HepG2 (cell line): ENCODE data around the gene IER5L. TPM values are rescaled to one million over a fixed set of nuclear protein-coding genes. Genes with fewer than 3 reads are reported as not detected.

Source experiments
- AGO2 ChIP-seq: fragments of 200-400 bp; formaldehyde crosslinking; optimal IDR thresholded peaks from 2 replicates; pipeline ENCODE3; 2017; ENCODE audit warnings: mild to moderate bottlenecking, low read depth, low read length, moderate library complexity
- EZH2 ChIP-seq: conservative IDR thresholded peaks from 2 replicates; pipeline ENCODE4 v1.6.1; 2012; ENCODE audit warnings: mild to moderate bottlenecking, low read depth, low read length, moderate library complexity
- SMYD3 ChIP-seq: sonication (generic); formaldehyde crosslinking; IDR thresholded peaks from 2 replicates; pipeline ENCODE4 v1.8.1; 2023; ENCODE audit warnings: mild to moderate bottlenecking, missing genetic modification reagents
- STAG1 ChIP-seq: sonication (generic); formaldehyde crosslinking; IDR thresholded peaks from 2 replicates; pipeline ENCODE4 v1.4.0; 2020; ENCODE audit warnings: missing genetic modification reagents
- TEAD3 ChIP-seq: optimal IDR thresholded peaks from 2 replicates; pipeline ENCODE3; 2016; ENCODE audit warnings: borderline replicate concordance
- ZBTB7B ChIP-seq: sonication (generic); formaldehyde crosslinking; IDR thresholded peaks from 2 replicates; pipeline ENCODE4 v1.4.0; 2020; ENCODE audit warnings: missing genetic modification reagents
- ZNF335 ChIP-seq: sonication (generic); formaldehyde crosslinking; IDR thresholded peaks from 2 replicates; pipeline ENCODE4 v1.4.0; 2020; ENCODE audit warnings: missing genetic modification reagents
- ZNF570 ChIP-seq: sonication (generic); formaldehyde crosslinking; IDR thresholded peaks from 2 replicates; pipeline ENCODE4 v1.4.0; 2020; ENCODE audit warnings: mild to moderate bottlenecking, missing genetic modification reagents, borderline replicate concordance
- ZNF644 ChIP-seq: IDR thresholded peaks from 2 replicates; pipeline ENCODE4 v1.6.1; 2016; ENCODE audit warnings: low read depth
- polyA plus RNA-seq, 8 experiments: library from polyadenylated mRNA; depleted of rRNA in 3 of 8; stranded (reverse) in 7 of 8; unstranded in 1 of 8; fragments of >200 nt; fragmentation: Illumina TruSeq in 4 of 8; extraction: Trizol in 4 of 8; gene quantifications; 2 replicates each; pipeline versions ENCODE4 v1.2.1 to v1.2.3, GENCODE V29; 2011 to 2016; ENCODE audit warnings: low read depth in 4 of 8, missing spikeins in 1 of 8, mixed read lengths in 1 of 8; ENCODE audit not compliant: insufficient read depth in 1 of 8
- total RNA-seq, 5 experiments: library from RNA; depleted of rRNA; stranded (reverse); fragments of >200 nt; fragmentation: Illumina TruSeq; extraction: Trizol; gene quantifications; 2 replicates each; pipeline ENCODE4 v1.2.3, GENCODE V29; 2016; ENCODE audit warnings: low read depth in 1 of 5
- TF ChIP-seq, protein P1 (sequence below): sonication (generic); formaldehyde crosslinking; IDR thresholded peaks from 2 replicates; pipeline ENCODE4 v1.4.0; 2020; ENCODE audit warnings: missing genetic modification reagents
- TF ChIP-seq, protein P2 (sequence below): sonication (generic); formaldehyde crosslinking; IDR thresholded peaks from 2 replicates; pipeline ENCODE4 v1.4.0; 2020; ENCODE audit warnings: missing genetic modification reagents
- TF ChIP-seq, protein P3 (sequence below), 2 experiments: sonication (generic) in 1 of 2; formaldehyde crosslinking in 1 of 2; IDR thresholded peaks; 2 replicates each; pipeline versions ENCODE4 v1.6.1 to v1.9.0; 2014 to 2022; ENCODE audit warnings: antibody characterized with exemption in 1 of 2, borderline replicate concordance in 1 of 2, inconsistent platforms in 1 of 2, low read depth in 1 of 2, missing genetic modification reagents in 1 of 2

The IER5L gene
- total and polyA plus RNA-seq, 2 of the 13 experiments (the other 11 are each of a cell fraction or from before 2014, with no cell fraction given): 1.8 to 3.3 TPM

DNA sequence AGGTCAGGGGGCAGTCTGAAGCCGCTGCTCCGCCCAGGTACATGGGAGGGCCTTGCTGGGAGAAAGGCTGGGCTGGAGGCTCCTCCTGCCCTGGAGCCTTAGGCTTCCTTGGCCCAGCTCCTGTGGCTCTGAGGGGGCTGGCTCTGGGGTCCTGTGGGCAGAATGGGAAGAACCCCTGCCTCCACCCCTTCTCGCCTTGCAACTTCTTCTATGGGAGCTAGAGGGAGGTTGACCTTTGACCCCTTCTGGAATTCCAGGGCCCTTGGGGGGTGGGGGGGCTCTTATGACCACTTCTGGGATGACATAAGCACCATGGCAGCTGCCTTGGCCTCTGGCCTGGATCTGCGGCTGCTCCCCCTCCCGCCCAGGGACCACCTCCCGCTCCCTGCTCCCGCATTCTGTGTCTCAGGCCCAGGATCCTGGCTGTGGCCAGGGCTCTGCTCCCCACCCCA is 32.2 kb downstream of the IER5L start (continued):
- TF ChIP-seq, protein P1, sequence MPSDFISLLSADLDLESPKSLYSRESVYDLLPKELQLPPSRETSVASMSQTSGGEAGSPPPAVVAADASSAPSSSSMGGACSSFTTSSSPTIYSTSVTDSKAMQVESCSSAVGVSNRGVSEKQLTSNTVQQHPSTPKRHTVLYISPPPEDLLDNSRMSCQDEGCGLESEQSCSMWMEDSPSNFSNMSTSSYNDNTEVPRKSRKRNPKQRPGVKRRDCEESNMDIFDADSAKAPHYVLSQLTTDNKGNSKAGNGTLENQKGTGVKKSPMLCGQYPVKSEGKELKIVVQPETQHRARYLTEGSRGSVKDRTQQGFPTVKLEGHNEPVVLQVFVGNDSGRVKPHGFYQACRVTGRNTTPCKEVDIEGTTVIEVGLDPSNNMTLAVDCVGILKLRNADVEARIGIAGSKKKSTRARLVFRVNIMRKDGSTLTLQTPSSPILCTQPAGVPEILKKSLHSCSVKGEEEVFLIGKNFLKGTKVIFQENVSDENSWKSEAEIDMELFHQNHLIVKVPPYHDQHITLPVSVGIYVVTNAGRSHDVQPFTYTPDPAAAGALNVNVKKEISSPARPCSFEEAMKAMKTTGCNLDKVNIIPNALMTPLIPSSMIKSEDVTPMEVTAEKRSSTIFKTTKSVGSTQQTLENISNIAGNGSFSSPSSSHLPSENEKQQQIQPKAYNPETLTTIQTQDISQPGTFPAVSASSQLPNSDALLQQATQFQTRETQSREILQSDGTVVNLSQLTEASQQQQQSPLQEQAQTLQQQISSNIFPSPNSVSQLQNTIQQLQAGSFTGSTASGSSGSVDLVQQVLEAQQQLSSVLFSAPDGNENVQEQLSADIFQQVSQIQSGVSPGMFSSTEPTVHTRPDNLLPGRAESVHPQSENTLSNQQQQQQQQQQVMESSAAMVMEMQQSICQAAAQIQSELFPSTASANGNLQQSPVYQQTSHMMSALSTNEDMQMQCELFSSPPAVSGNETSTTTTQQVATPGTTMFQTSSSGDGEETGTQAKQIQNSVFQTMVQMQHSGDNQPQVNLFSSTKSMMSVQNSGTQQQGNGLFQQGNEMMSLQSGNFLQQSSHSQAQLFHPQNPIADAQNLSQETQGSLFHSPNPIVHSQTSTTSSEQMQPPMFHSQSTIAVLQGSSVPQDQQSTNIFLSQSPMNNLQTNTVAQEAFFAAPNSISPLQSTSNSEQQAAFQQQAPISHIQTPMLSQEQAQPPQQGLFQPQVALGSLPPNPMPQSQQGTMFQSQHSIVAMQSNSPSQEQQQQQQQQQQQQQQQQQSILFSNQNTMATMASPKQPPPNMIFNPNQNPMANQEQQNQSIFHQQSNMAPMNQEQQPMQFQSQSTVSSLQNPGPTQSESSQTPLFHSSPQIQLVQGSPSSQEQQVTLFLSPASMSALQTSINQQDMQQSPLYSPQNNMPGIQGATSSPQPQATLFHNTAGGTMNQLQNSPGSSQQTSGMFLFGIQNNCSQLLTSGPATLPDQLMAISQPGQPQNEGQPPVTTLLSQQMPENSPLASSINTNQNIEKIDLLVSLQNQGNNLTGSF (CRISPR knock-in tag): no peak
- TF ChIP-seq AGO2 (peak; percentile 60), TEAD3 (peak; percentile 25), ZNF644 (no peak), ZNF335 (no peak), ZBTB7B (no peak), EZH2 (no peak), ZNF570 (CRISPR knock-in tag) (no peak), SMYD3 (CRISPR knock-in tag) (no peak), STAG1 (no peak)
- TF ChIP-seq, protein P2, sequence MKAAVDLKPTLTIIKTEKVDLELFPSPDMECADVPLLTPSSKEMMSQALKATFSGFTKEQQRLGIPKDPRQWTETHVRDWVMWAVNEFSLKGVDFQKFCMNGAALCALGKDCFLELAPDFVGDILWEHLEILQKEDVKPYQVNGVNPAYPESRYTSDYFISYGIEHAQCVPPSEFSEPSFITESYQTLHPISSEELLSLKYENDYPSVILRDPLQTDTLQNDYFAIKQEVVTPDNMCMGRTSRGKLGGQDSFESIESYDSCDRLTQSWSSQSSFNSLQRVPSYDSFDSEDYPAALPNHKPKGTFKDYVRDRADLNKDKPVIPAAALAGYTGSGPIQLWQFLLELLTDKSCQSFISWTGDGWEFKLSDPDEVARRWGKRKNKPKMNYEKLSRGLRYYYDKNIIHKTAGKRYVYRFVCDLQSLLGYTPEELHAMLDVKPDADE (CRISPR knock-in tag): no peak
- TF ChIP-seq, protein P3, sequence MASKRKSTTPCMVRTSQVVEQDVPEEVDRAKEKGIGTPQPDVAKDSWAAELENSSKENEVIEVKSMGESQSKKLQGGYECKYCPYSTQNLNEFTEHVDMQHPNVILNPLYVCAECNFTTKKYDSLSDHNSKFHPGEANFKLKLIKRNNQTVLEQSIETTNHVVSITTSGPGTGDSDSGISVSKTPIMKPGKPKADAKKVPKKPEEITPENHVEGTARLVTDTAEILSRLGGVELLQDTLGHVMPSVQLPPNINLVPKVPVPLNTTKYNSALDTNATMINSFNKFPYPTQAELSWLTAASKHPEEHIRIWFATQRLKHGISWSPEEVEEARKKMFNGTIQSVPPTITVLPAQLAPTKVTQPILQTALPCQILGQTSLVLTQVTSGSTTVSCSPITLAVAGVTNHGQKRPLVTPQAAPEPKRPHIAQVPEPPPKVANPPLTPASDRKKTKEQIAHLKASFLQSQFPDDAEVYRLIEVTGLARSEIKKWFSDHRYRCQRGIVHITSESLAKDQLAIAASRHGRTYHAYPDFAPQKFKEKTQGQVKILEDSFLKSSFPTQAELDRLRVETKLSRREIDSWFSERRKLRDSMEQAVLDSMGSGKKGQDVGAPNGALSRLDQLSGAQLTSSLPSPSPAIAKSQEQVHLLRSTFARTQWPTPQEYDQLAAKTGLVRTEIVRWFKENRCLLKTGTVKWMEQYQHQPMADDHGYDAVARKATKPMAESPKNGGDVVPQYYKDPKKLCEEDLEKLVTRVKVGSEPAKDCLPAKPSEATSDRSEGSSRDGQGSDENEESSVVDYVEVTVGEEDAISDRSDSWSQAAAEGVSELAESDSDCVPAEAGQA (IDR thresholded peaks at IDR 0.05; ENCODE audit: low read depth): no peak
- TF ChIP-seq, protein P3 (CRISPR knock-in tag; IDR thresholded peaks at IDR 0.05; ENCODE audit: borderline replicate concordance): no peak
- TF ChIP-seq, all 625 proteins: peak for 9
